Glutamatergic neuron (in vitro differentiated cells): Measurements from ENCODE around the gene PTGER2. TPM values are rescaled to one million over a fixed set of nuclear protein-coding genes. Genes with fewer than 3 reads are reported as not detected.

ENCODE experiments used
- DNase-seq: peaks from one replicate; pipeline ENCODE4 v3.0.0; 2022
- H3K27ac Mint-ChIP-seq: one replicate; pipeline ENCODE4 v1.8.0; 2020; ENCODE audit warnings: mild to moderate bottlenecking, mixed read lengths, inconsistent platforms; ENCODE audit not compliant: unreplicated experiment
- H3K27me3 Mint-ChIP-seq: one replicate; pipeline ENCODE4 v1.8.0; 2020; ENCODE audit warnings: mild to moderate bottlenecking, moderate library complexity, mixed read lengths, inconsistent platforms; ENCODE audit not compliant: unreplicated experiment
- H3K36me3 Mint-ChIP-seq: one replicate; pipeline ENCODE4 v1.8.0; 2020; ENCODE audit warnings: mild to moderate bottlenecking, mixed read lengths, inconsistent platforms; ENCODE audit not compliant: unreplicated experiment
- H3K4me1 Mint-ChIP-seq: one replicate; pipeline ENCODE4 v1.8.0; 2020; ENCODE audit warnings: mild to moderate bottlenecking, low read depth, mixed read lengths, inconsistent platforms; ENCODE audit not compliant: unreplicated experiment
- H3K4me3 Mint-ChIP-seq: one replicate; pipeline ENCODE4 v1.8.0; 2020; ENCODE audit warnings: mild to moderate bottlenecking, mixed read lengths, inconsistent platforms; ENCODE audit not compliant: unreplicated experiment
- H3K9me3 Mint-ChIP-seq: one replicate; pipeline ENCODE4 v1.8.0; 2020; ENCODE audit warnings: mild to moderate bottlenecking, moderate library complexity, mixed read lengths, inconsistent platforms; ENCODE audit not compliant: unreplicated experiment
- total RNA-seq: library from RNA; stranded (reverse); fragmentation: NEBNext Ultra II Directional; extraction: Animal tissue kit (Norgen Biotek cat#: 25700); gene quantifications from one replicate; pipeline ENCODE4 v1.2.1, GENCODE V29; 2021; ENCODE audit not compliant: unreplicated experiment
- TF ChIP-seq, protein P1 (sequence below): fragments of 200-600 bp; sonication (generic); IDR thresholded peaks from one replicate; pipeline ENCODE4 v1.5.0; 2021; ENCODE audit not compliant: partially characterized antibody, unreplicated experiment

PTGER2 gene
- total RNA-seq, 1 donor from 2014 or later: not detected

DNA sequence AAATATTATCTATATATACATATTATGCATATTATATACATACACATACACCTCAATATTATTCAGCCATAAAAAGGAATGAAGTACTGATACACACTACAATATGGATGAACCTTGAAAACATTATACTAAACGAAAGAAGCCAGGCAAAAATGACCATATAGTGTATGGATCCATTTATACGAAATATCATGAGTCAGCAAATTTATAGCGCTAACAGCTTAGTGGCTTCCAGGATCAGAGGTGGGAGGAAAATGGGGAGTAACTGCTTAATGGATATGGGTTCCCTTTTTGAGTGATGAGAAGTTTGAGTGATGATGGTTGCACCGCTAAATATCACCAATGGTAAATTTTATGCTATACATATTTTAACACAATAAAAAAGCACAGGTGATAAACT, 32.7 kb downstream of the PTGER2 start:
- Mint-ChIP-seq H3K27me3 (no peaks in the 10 kb centered on the region), H3K4me3 (no peak overlapping the region), H3K4me1 (no peaks in the 10 kb centered on the region), H3K36me3 (no peaks in the 10 kb centered on the region), H3K9me3 (no peaks in the 10 kb centered on the region), H3K27ac (no peak overlapping the region)
- DNase-seq: no peak
- TF ChIP-seq, protein P1, sequence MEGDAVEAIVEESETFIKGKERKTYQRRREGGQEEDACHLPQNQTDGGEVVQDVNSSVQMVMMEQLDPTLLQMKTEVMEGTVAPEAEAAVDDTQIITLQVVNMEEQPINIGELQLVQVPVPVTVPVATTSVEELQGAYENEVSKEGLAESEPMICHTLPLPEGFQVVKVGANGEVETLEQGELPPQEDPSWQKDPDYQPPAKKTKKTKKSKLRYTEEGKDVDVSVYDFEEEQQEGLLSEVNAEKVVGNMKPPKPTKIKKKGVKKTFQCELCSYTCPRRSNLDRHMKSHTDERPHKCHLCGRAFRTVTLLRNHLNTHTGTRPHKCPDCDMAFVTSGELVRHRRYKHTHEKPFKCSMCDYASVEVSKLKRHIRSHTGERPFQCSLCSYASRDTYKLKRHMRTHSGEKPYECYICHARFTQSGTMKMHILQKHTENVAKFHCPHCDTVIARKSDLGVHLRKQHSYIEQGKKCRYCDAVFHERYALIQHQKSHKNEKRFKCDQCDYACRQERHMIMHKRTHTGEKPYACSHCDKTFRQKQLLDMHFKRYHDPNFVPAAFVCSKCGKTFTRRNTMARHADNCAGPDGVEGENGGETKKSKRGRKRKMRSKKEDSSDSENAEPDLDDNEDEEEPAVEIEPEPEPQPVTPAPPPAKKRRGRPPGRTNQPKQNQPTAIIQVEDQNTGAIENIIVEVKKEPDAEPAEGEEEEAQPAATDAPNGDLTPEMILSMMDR: no peak

DNA sequence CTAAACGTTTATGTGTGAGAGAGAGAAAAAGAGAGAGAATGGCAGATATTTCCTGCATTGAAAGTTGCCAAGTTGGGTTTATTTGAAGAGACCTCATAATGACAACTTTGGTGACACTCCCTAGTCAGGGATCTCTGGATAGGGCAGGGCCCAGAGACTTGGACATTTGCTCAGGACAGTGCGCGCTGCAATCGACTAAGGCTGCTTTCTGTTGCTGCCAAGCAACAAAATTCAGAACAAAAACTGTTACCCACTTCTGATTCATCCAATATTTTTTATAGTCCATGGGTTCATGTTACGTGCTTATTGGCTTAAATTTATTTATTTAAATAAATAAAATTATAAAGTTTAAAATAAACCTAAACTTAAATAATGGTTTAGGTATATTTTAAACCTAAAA, 34.2 kb downstream of the PTGER2 start:
- no peak overlapping the region for H3K27ac Mint-ChIP-seq

DNA sequence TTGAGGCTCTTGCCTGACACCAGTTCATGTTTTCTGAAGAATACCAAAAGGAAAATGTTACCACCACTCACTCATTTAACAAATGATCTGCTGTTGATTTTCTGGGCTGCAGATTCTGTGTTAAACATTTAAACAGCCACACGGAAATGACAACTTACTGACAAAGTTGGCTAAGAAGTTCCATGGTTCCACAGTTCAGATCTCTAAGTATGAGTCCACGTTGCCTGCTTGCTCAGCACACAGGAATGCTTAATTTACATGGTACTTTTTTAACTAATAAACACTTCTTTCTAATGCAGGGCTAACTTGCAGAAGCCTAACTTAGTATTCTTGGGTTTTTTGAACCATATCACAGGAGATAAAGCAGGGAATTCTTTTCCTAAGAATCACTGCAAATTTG, 34.7 kb downstream of the PTGER2 start:
- no peak for DNase-seq

More for the DNA sequence above, 34.2 kb downstream of the PTGER2 start:
- H3K9me3 Mint-ChIP-seq: no peaks in the 10 kb centered on the region
- no peaks in the 10 kb centered on the region for H3K27me3 Mint-ChIP-seq
- no peak overlapping the region for H3K4me3 Mint-ChIP-seq
- TF ChIP-seq, protein P1: no peak
- H3K36me3 Mint-ChIP-seq: no peaks in the 10 kb centered on the region
- no peaks in the 10 kb centered on the region for H3K4me1 Mint-ChIP-seq
- DNase-seq: no peak

DNA sequence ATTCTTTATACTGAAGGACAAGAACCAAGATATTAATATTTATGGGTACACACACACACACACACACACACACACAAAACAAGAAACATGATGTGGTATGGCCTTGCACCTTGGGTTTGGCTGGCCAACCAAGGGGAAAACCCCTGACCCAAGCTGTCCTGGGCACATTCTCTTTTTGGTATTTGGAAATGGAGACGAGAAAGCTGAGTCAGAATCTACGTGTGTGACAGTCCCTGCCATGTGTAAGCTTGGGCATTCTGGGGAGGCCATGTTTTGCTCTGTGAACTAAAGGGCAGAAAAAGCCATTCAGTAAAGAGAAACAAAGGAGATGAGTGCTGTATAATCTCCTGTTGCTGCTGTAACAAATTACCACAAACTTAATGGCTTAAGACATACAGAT, 35.6 kb downstream of the PTGER2 start:
- Mint-ChIP-seq H3K27me3 (no peaks in the 10 kb centered on the region), H3K4me1 (no peaks in the 10 kb centered on the region), H3K27ac (no peak overlapping the region), H3K36me3 (no peaks in the 10 kb centered on the region), H3K9me3 (no peaks in the 10 kb centered on the region), H3K4me3 (no peak overlapping the region)
- TF ChIP-seq, protein P1: no peak
- no peak for DNase-seq

More for the DNA sequence above, 34.7 kb downstream of the PTGER2 start:
- Mint-ChIP-seq H3K4me3 (no peak overlapping the region), H3K27me3 (no peaks in the 10 kb centered on the region), H3K27ac (no peak overlapping the region), H3K36me3 (no peaks in the 10 kb centered on the region), H3K4me1 (no peaks in the 10 kb centered on the region), H3K9me3 (no peaks in the 10 kb centered on the region)
- TF ChIP-seq, protein P1: no peak

DNA sequence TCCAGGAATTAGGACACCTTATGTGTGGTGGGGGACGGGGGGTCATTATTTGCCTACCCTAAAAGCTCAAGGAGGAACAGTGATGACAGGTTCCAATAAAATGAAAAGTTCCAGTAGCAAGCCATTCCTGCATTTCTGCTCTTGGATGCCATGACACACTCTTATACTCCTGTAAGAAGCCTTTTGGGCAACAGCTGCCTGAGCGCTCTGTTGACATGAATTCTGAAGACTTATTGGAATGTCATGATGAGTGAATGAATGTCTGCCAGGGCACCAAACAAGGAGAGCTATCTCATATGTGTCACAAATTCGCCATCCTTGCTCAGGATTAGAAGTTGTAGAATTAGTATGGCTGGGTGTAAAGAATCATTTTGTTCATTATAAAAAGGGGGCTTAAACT, 36.3 kb downstream of the PTGER2 start:
- Mint-ChIP-seq H3K4me1 (no peaks in the 10 kb centered on the region), H3K4me3 (no peak overlapping the region), H3K36me3 (no peaks in the 10 kb centered on the region), H3K27ac (no peak overlapping the region), H3K9me3 (no peaks in the 10 kb centered on the region), H3K27me3 (no peaks in the 10 kb centered on the region)
- no peak for DNase-seq
- TF ChIP-seq, protein P1: no peak
